HepG2 (cell line): ENCODE measurements around the gene TMEM231. TPM values are rescaled to one million over a fixed set of nuclear protein-coding genes. Genes with fewer than 3 reads are reported as not detected.
A peak's percentile ranks its signal among the peaks of the same experiment; 100 is the strongest.

ENCODE experiments used
- CSRNP2 ChIP-seq: sonication (generic); formaldehyde crosslinking; conservative IDR thresholded peaks from 2 replicates; pipeline ENCODE4 v1.8.0; 2022; ENCODE audit warnings: low read depth, missing genetic modification reagents
- FOXO4 ChIP-seq: sonication (generic); formaldehyde crosslinking; conservative IDR thresholded peaks from 2 replicates; pipeline ENCODE4 v1.8.1; 2023; ENCODE audit warnings: missing genetic modification reagents
- GPBP1L1 ChIP-seq: sonication (generic); formaldehyde crosslinking; IDR thresholded peaks from 2 replicates; pipeline ENCODE4 v1.5.0; 2020; ENCODE audit warnings: mild to moderate bottlenecking, missing genetic modification reagents
- PLSCR1 ChIP-seq: sonication (generic); formaldehyde crosslinking; IDR thresholded peaks from 2 replicates; pipeline ENCODE4 v1.5.0; 2020; ENCODE audit warnings: missing genetic modification reagents, mild to moderate bottlenecking, borderline replicate concordance
- PREB ChIP-seq: sonication (generic); formaldehyde crosslinking; IDR thresholded peaks from 2 replicates; pipeline ENCODE4 v1.4.0; 2020; ENCODE audit warnings: missing genetic modification reagents
- RFX1 ChIP-seq: fragments of 450-650 bp; IDR thresholded peaks from 2 replicates; pipeline ENCODE4 v1.6.1; 2017
- SNAPC2 ChIP-seq: sonication (generic); formaldehyde crosslinking; IDR thresholded peaks from 2 replicates; pipeline ENCODE4 v1.8.1; 2022; ENCODE audit warnings: mild to moderate bottlenecking, missing genetic modification reagents
- TAF15 ChIP-seq: fragments of 200-400 bp; formaldehyde crosslinking; IDR thresholded peaks from one replicate; pipeline ENCODE4 v1.6.1; 2018; ENCODE audit warnings: mild to moderate bottlenecking, low read depth, low read length; ENCODE audit not compliant: poor library complexity, severe bottlenecking
- U2AF2 ChIP-seq: fragments of 200-400 bp; formaldehyde crosslinking; IDR thresholded peaks from 2 replicates; pipeline ENCODE4 v1.6.1; 2017; ENCODE audit warnings: low read depth, mild to moderate bottlenecking, low read length
- ZBTB8A ChIP-seq: sonication (generic); formaldehyde crosslinking; IDR thresholded peaks from 2 replicates; pipeline ENCODE4 v1.4.0; 2020; ENCODE audit warnings: mild to moderate bottlenecking, low read depth, missing genetic modification reagents, borderline replicate concordance
- ZNF138 ChIP-seq: sonication (generic); formaldehyde crosslinking; IDR thresholded peaks from 2 replicates; pipeline ENCODE4 v1.5.0; 2020; ENCODE audit warnings: mild to moderate bottlenecking, low read depth, missing genetic modification reagents
- ZNF572 ChIP-seq: sonication (generic); formaldehyde crosslinking; IDR thresholded peaks from 2 replicates; pipeline ENCODE4 v1.5.1; 2020; ENCODE audit warnings: mild to moderate bottlenecking, missing genetic modification reagents
- ZNF619 ChIP-seq: sonication (generic); formaldehyde crosslinking; IDR thresholded peaks from 2 replicates; pipeline ENCODE4 v1.4.0; 2020; ENCODE audit warnings: mild to moderate bottlenecking, missing genetic modification reagents
- ZNF646 ChIP-seq: sonication (generic); formaldehyde crosslinking; IDR thresholded peaks from 2 replicates; pipeline ENCODE4 v1.9.0; 2021; ENCODE audit warnings: mild to moderate bottlenecking, missing genetic modification reagents
- ZNF816 ChIP-seq: sonication (generic); formaldehyde crosslinking; IDR thresholded peaks from 2 replicates; pipeline ENCODE4 v1.8.0; 2022; ENCODE audit warnings: missing genetic modification reagents, mild to moderate bottlenecking, borderline replicate concordance
- polyA plus RNA-seq, 8 experiments: library from polyadenylated mRNA; depleted of rRNA in 3 of 8; stranded (reverse) in 7 of 8; unstranded in 1 of 8; fragments of >200 nt; fragmentation: Illumina TruSeq in 4 of 8; extraction: Trizol in 4 of 8; gene quantifications; 2 replicates each; pipeline versions ENCODE4 v1.2.1 to v1.2.3, GENCODE V29; 2011 to 2016; ENCODE audit warnings: low read depth in 4 of 8, missing spikeins in 1 of 8, mixed read lengths in 1 of 8; ENCODE audit not compliant: insufficient read depth in 1 of 8
- total RNA-seq, 5 experiments: library from RNA; depleted of rRNA; stranded (reverse); fragments of >200 nt; fragmentation: Illumina TruSeq; extraction: Trizol; gene quantifications; 2 replicates each; pipeline ENCODE4 v1.2.3, GENCODE V29; 2016; ENCODE audit warnings: low read depth in 1 of 5

Gene TMEM231
- total and polyA plus RNA-seq, 2 of the 13 experiments (the other 11 are each of a cell fraction or from before 2014, with no cell fraction given) = 3.5 to 7.4 TPM

GRCh38 chr16:75555707-75556430 lies at the start of gene TMEM231 (continued):
- no peak for TF ChIP-seq FOXO4
- TF ChIP-seq ZNF816 (CRISPR knock-in tag) = no peak
- TF ChIP-seq RFX1 = peak; percentile 96
- 0 out of 2 replicates have a peak, but pooled peaks have one; percentile 69 for TF ChIP-seq ZNF572 (CRISPR knock-in tag)
- peak; percentile 83; the same call in 1 of the 2 replicates for TF ChIP-seq ZNF619
- TF ChIP-seq PLSCR1 (CRISPR knock-in tag) = no peak
- no peak for TF ChIP-seq PREB (CRISPR knock-in tag)
- TF ChIP-seq CSRNP2 (CRISPR knock-in tag) = no peak
- TF ChIP-seq GPBP1L1 (CRISPR knock-in tag) = no peak
- TF ChIP-seq SNAPC2 (CRISPR knock-in tag) = peak; percentile 9; the same call in 1 of the 2 replicates
- no peak for TF ChIP-seq ZNF646 (CRISPR knock-in tag)
- TF ChIP-seq ZBTB8A (CRISPR knock-in tag) = peak; percentile 73; the same call in 1 of the 2 replicates
- TF ChIP-seq ZNF138 (CRISPR knock-in tag) = peak; percentile 73; the same call in 1 of the 2 replicates
- TF ChIP-seq TAF15 = no peak
- TF ChIP-seq U2AF2 = peak; percentile 93
